Measurements from ENCODE around the gene MYBPC3.

MYBPC3 gene

GRCh38 chr11:47376525-47377371 is 24.2 kb upstream of the MYBPC3 start:
- H3K4me3 ChIP-seq (ENCODE audit: low read depth, low read length): no peak overlapping the region
- DNase-seq (ENCODE audit: low read depth): no peak
- TF ChIP-seq CTCF (IDR thresholded peaks at IDR 0.05; ENCODE audit: control insufficient read depth, extremely low read depth, insufficient read depth): no peak

GRCh38 chr11:47376107-47376524 is 23.6 kb upstream of the MYBPC3 start:
- H3K4me3 ChIP-seq (ENCODE audit: low read depth, low read length): no peak overlapping the region
- no peak for TF ChIP-seq CTCF (IDR thresholded peaks at IDR 0.05; ENCODE audit: control insufficient read depth, extremely low read depth, insufficient read depth)
- no peak for DNase-seq (ENCODE audit: low read depth)

GRCh38 chr11:47375546-47376085 is 23.1 kb upstream of the MYBPC3 start:
- DNase-seq (ENCODE audit: low read depth): no peak
- no peak for TF ChIP-seq CTCF (IDR thresholded peaks at IDR 0.05; ENCODE audit: control insufficient read depth, extremely low read depth, insufficient read depth)
- H3K4me3 ChIP-seq (ENCODE audit: low read depth, low read length): no peak overlapping the region

GRCh38 chr11:47375020-47375419 is 22.5 kb upstream of the MYBPC3 start:
- no peak for DNase-seq (ENCODE audit: low read depth)
- no peak for TF ChIP-seq CTCF (IDR thresholded peaks at IDR 0.05; ENCODE audit: control insufficient read depth, extremely low read depth, insufficient read depth)
- no peak overlapping the region for H3K4me3 ChIP-seq (ENCODE audit: low read depth, low read length)

GRCh38 chr11:47374720-47375019 is 22.2 kb upstream of the MYBPC3 start:
- no peak overlapping the region for H3K4me3 ChIP-seq (ENCODE audit: low read depth, low read length)
- no peak for DNase-seq (ENCODE audit: low read depth)
- TF ChIP-seq CTCF (IDR thresholded peaks at IDR 0.05; ENCODE audit: control insufficient read depth, extremely low read depth, insufficient read depth): no peak

DNA sequence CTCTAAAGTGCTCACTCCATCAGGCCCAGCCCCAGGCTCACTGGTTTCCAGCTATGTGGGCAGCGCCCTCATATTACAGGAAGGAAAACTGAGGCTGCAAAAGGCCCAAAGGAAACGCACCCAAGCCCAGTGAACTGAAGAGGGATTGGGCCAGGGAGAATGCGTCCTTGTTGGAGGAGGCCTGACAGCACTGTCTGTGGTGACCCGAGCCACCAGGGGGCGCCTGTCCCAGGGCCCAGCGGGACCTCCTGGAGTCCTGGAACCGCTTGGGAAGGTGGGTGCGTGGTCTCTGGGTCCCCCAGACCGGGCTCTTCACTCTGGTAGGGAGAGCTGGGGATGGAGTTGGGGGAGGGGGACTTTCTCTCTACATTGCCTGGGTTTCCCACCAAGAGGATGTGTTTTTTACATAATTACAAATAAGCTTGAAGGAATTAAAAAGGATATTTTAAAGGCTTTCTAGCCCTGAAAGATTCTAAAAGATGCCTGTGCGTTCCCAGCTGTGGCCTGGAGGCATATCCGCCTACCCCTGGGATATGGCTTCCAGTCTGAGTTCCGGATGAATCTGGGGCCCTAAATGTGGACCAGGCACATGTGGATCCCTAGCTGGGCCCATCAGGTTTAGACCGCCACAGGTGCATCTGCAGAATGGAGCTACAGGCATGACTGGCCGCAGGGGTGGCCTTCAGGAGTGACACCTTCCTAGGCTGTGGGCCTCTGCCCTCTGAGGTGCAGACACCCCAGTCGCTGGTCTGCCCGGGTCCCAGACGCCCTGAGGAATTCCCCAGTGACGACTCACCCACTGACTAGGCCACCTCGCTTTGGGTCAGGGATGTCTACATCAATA is 21.6 kb upstream of the MYBPC3 start:
- DNase-seq (ENCODE audit: low read depth): no peak
- peak; percentile 91 for TF ChIP-seq CTCF (IDR thresholded peaks at IDR 0.05; ENCODE audit: control insufficient read depth, extremely low read depth, insufficient read depth)
- no peak overlapping the region for H3K4me3 ChIP-seq (ENCODE audit: low read depth, low read length)

All from LNCaP clone FGC (cell line).